MM.1S (cell line): ENCODE measurements around the gene NINL.

ENCODE experiments used
- DNase-seq: peaks from one replicate; pipeline ENCODE4 v3.0.0-alpha.2; 2015
- H2AFZ ChIP-seq: fragments of 300-600 bp; sonication (generic); 2 replicates; pipeline ENCODE4 v1.6.0; 2016; ENCODE audit warnings: antibody characterized with exemption, low read length
- H3F3A ChIP-seq: fragments of 300-600 bp; sonication (generic); 2 replicates; pipeline ENCODE4 v1.6.1; 2016; ENCODE audit warnings: mild to moderate bottlenecking, antibody characterized with exemption, low read length, moderate library complexity, mixed read lengths; ENCODE audit not compliant: insufficient read depth
- H3K27ac ChIP-seq: fragments of 300-600 bp; sonication (generic); 2 replicates; pipeline ENCODE4 v1.5.1; 2016; ENCODE audit warnings: mild to moderate bottlenecking, low read length
- H3K27me3 ChIP-seq: fragments of 300-600 bp; sonication (generic); replicated peaks from 2 replicates; pipeline ENCODE4 v1.6.0; 2016; ENCODE audit warnings: low read length; ENCODE audit not compliant: insufficient read depth
- H3K36me3 ChIP-seq: fragments of 300-600 bp; sonication (generic); replicated peaks from 2 replicates; pipeline ENCODE4 v1.6.1; 2016; ENCODE audit warnings: mild to moderate bottlenecking, low read length, mixed read lengths; ENCODE audit not compliant: insufficient read depth
- H3K4me1 ChIP-seq: fragments of 300-600 bp; sonication (generic); 2 replicates; pipeline ENCODE4 v1.6.1; 2016; ENCODE audit warnings: low read length, mixed read lengths
- H3K4me2 ChIP-seq: fragments of 300-600 bp; sonication (generic); 2 replicates; pipeline ENCODE4 v1.6.0; 2016; ENCODE audit warnings: low read depth, low read length
- H3K4me3 ChIP-seq: fragments of 300-600 bp; sonication (generic); 2 replicates; pipeline ENCODE4 v1.5.1; 2016; ENCODE audit warnings: low read length, mixed read lengths
- H3K79me2 ChIP-seq: fragments of 300-600 bp; sonication (generic); 2 replicates; pipeline ENCODE4 v1.6.1; 2016; ENCODE audit warnings: mixed run types, low read length, mixed read lengths
- H3K9ac ChIP-seq: fragments of 300-600 bp; sonication (generic); 2 replicates; pipeline ENCODE4 v1.6.1; 2016; ENCODE audit warnings: low read length, mixed read lengths
- H3K9me2 ChIP-seq: fragments of 300-600 bp; sonication (generic); replicated peaks from 2 replicates; pipeline ENCODE4 v1.6.1; 2016; ENCODE audit warnings: mild to moderate bottlenecking, low read length, mixed read lengths; ENCODE audit not compliant: insufficient read depth
- H3K9me3 ChIP-seq: fragments of 300-600 bp; sonication (generic); replicated peaks from 2 replicates; pipeline ENCODE4 v1.6.1; 2016; ENCODE audit warnings: mild to moderate bottlenecking, low read length, mixed read lengths; ENCODE audit not compliant: insufficient read depth
- H4K20me1 ChIP-seq: fragments of 300-600 bp; sonication (generic); 2 replicates; pipeline ENCODE4 v1.6.1; 2016; ENCODE audit warnings: mild to moderate bottlenecking, low read length, moderate library complexity, mixed read lengths; ENCODE audit not compliant: insufficient read depth
- CTCF ChIP-seq: fragments of 300-600 bp; sonication (generic); IDR thresholded peaks from 2 replicates; pipeline ENCODE4 v1.5.1; 2016; ENCODE audit warnings: antibody characterized with exemption, low read length, mixed read lengths
- EZH2 ChIP-seq: fragments of 300-600 bp; sonication (generic); optimal IDR thresholded peaks from 2 replicates; pipeline ENCODE3; 2017; ENCODE audit warnings: low read depth, mild to moderate bottlenecking, antibody characterized with exemption, low read length, mixed read lengths
- EZH2phosphoT487 ChIP-seq: fragments of 300-600 bp; sonication (generic); IDR thresholded peaks from 2 replicates; pipeline ENCODE4 v1.6.1; 2018; ENCODE audit warnings: antibody characterized with exemption, low read length

NINL gene

GRCh38 chr20:25487306-25487705 is 98.0 kb downstream of the NINL start:
- Histone ChIP-seq H3K27me3 (no peaks in the 10 kb centered on the region), H3K27ac (no peak overlapping the region), H3K9me3 (no peaks in the 10 kb centered on the region), H3F3A (no peaks in the 10 kb centered on the region), H3K36me3 (no peaks in the 10 kb centered on the region), H3K4me2 (no peak overlapping the region), H3K9ac (no peak overlapping the region), H3K4me1 (no peaks in the 10 kb centered on the region), H3K79me2 (no peaks in the 10 kb centered on the region), H3K4me3 (no peak overlapping the region), H3K9me2 (no peaks in the 10 kb centered on the region), H2AFZ (no peak overlapping the region), H4K20me1 (no peaks in the 10 kb centered on the region)
- TF ChIP-seq EZH2phosphoT487 (no peak), EZH2 (no peak), CTCF (no peak)
- DNase-seq, result no peak

- H3K9me3 ChIP-seq, result no peaks in the 10 kb centered on the region
- no peaks in the 10 kb centered on the region for H3K79me2 ChIP-seq
- no peaks in the 10 kb centered on the region for H4K20me1 ChIP-seq
- H3K27ac ChIP-seq, result no peak overlapping the region
- no peaks in the 10 kb centered on the region for H3K4me1 ChIP-seq
- H2AFZ ChIP-seq, result no peak overlapping the region
- H3K36me3 ChIP-seq, result no peaks in the 10 kb centered on the region
- no peak overlapping the region for H3K9ac ChIP-seq
- H3K27me3 ChIP-seq, result no peaks in the 10 kb centered on the region
- TF ChIP-seq EZH2, result no peak
- TF ChIP-seq CTCF, result no peak
- TF ChIP-seq EZH2phosphoT487, result no peak
- no peak for DNase-seq
- H3K4me3 ChIP-seq, result no peak overlapping the region
- no peak overlapping the region for H3K4me2 ChIP-seq
- H3F3A ChIP-seq, result no peaks in the 10 kb centered on the region
- no peaks in the 10 kb centered on the region for H3K9me2 ChIP-seq
Measured at GRCh38 chr20:25486377-25486776, 99.0 kb downstream of the NINL start.

GRCh38 chr20:25485872-25486271 is 99.5 kb downstream of the NINL start:
- TF ChIP-seq EZH2 (no peak), CTCF (no peak), EZH2phosphoT487 (no peak)
- Histone ChIP-seq H3K4me1 (no peaks in the 10 kb centered on the region), H3K4me3 (no peak overlapping the region), H3K27ac (no peak overlapping the region), H3K9ac (no peak overlapping the region), H3F3A (no peaks in the 10 kb centered on the region), H3K9me3 (no peaks in the 10 kb centered on the region), H3K9me2 (no peaks in the 10 kb centered on the region), H3K79me2 (no peaks in the 10 kb centered on the region), H3K36me3 (no peaks in the 10 kb centered on the region), H3K4me2 (no peak overlapping the region), H4K20me1 (no peaks in the 10 kb centered on the region), H3K27me3 (no peaks in the 10 kb centered on the region), H2AFZ (no peak overlapping the region)
- DNase-seq, result no peak
